A673 (cell line): ENCODE measurements around the gene ACIN1.

Source experiments
- CTCF ChIP-seq: fragments of 300-800, 200-600 bp; sonication (generic); conservative IDR thresholded peaks from 2 replicates; pipeline ENCODE4 v1.5.1; 2017; ENCODE audit warnings: low read depth, mild to moderate bottlenecking, antibody characterized with exemption, low read length, moderate library complexity, mixed read lengths
- EZH2 ChIP-seq: fragments of 200-600 bp; sonication (generic); IDR thresholded peaks from 2 replicates; pipeline ENCODE4 v1.6.1; 2017; ENCODE audit warnings: borderline replicate concordance, low read depth, mild to moderate bottlenecking, mixed read lengths, antibody characterized with exemption, low read length; ENCODE audit not compliant: poor library complexity, severe bottlenecking

- TF ChIP-seq CTCF (no peak), EZH2 (no peak)
Measured at GRCh38 chr14:23033251-23033727, 61.6 kb downstream of the ACIN1 start.
